NCI-H146 treated with DMSO at 0.1 percent for 48 hours (cell line): ENCODE data around the gene PFKFB3.
A peak's percentile ranks its signal among the peaks of the same experiment; 100 is the strongest.
"Not testable (repeated sequence)": the region's sequence is repeated elsewhere in the genome, so short reads cannot be mapped to it uniquely, and the experiment has no call there.

ENCODE experiments used
- DNase-seq: peaks from one replicate; lab custom pipeline; 2025; ENCODE audit not compliant: unreplicated experiment; lab: John Stamatoyannopoulos, UW

The PFKFB3 gene

DNA sequence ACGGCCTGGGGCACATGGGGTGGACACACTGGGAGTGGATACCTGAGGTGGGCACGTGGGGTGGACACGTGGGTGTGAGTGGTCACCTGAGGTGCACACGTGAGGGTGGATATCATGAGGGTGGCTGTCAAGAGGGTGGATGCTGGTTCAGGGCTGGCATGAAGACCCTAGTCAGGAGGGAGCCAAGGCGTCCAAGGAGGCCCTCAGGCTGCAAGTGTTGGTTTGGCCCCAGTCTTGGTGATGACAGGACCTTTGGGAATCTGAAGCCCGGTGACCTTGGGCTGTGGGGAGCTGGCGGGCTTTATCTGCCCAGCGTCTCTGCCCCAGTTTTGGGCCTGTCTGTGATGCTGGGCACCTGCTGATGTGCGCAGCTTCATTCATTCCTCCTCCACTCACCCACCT is 24.9 kb upstream of the PFKFB3 start:
- DNase-seq: no peak

DNA sequence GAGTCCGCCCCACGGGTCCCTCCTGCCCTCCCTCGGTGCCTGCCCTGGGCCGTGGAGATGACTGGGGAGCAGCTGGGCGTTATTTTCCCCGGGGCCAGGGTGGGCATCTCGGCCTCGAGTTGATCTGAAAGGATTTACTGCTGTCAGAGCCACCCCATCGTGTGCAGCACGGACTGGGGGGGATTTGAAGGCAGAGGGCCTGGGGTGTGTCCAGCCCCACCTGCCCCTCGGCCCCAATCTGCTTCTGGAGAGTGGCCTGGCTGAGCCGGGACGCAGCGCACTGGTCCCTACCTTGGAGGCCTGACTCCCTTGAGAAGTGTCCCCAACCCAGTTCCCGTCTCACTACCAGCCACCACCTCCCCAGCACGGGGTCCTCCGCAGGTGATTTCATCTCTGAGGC is 24.2 kb upstream of the PFKFB3 start:
- no peak for DNase-seq

DNA sequence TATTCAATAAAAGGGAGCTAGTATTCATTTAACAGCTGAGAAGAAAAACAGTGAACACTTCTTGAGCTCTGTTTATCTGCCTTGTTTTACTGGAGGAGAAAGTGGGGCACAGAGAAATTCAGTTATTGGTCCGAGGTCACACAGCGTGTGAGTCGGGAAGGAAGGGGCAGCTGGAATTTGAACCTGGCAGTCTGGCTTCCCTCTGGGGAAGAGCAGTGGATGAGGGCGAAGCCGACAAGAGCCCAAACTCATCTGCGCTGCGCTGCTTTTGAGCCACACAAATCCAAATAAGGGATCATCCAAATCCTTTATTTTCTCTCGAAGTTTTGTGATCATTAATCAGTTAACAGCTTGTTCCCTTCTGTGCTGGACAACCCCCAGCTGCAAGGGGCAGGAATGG is 23.7 kb upstream of the PFKFB3 start:
- DNase-seq: no peak

DNA sequence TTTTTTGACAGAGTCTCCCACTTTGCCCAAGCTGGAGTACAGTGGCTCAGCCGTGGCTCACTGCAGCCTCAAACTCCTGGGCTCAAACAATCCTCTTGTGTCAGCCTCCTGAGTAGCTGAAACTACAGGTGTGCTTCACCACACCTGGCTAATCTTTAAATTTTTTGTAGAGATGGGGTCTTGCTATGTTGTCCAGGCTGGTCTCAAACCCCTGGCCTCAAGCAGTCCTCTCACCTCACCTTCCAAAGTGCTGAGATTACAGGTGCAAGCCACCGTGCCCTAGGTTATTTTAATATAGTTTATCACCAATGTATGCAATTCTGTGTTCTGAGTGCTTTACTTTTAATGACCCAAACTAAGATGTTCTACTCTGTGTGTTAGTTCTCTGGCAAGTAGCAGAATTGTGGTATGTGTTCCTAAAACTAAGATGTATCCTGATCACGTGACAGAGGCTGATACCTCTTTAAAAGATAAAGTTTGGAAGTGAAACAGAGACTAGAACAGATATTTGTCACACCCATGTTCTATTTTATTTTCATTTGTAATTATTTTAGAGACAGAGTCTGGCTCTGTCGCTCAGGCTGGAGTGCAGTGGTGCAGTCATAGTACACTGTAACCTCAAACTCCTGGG is 22.1 kb upstream of the PFKFB3 start:
- DNase-seq: no peak

DNA sequence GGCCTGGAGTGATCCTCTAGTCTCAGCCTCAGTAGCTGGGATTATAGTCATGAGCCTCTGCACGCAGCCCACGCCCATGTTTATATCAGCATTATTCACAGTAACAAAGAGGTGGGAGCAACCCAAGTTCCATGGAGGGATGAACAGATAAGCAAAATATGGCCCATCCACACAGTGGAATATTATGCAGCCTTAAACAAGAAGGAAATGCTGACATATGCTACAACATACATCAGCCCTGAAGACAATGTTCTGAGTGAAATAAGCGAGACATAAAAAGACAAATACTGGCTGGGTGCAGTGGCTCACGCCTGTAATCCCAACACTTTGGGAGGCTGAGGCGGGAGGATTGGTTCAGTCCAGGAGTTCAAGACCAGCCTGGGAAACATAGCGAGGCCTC is 21.5 kb upstream of the PFKFB3 start:
- no peak for DNase-seq

DNA sequence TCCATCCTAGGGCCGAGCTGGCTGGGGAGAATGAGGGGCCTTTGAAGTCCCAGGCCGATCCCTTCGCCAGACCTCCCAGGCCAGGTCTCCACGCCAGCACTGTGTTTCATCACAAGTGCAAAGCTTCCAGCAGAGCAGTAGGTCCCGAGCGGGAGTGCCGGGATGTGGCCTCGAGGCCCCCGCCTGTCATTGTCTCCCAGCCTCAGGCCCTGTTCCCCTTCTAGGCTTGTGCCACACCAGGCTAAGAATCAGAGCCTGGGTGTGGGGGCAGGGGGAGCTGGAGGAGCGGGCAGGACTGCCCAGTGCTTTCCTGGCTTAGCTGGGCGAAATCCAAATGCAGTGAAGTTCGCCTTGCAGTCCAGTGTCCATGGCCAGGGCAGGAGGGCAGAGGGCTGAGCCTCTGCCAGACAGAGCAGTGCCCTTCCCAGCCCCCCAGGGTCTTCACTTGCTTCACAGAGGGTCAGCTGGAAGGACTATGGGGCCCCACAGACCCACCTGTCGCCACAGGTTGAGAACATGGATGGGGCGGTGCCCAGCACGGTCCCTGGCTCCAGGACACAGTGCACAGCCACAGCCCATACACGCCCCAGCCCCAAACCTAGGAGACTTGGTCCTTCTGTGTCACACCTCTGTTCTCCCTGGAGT is 20.2 kb upstream of the PFKFB3 start:
- no peak for DNase-seq

DNA sequence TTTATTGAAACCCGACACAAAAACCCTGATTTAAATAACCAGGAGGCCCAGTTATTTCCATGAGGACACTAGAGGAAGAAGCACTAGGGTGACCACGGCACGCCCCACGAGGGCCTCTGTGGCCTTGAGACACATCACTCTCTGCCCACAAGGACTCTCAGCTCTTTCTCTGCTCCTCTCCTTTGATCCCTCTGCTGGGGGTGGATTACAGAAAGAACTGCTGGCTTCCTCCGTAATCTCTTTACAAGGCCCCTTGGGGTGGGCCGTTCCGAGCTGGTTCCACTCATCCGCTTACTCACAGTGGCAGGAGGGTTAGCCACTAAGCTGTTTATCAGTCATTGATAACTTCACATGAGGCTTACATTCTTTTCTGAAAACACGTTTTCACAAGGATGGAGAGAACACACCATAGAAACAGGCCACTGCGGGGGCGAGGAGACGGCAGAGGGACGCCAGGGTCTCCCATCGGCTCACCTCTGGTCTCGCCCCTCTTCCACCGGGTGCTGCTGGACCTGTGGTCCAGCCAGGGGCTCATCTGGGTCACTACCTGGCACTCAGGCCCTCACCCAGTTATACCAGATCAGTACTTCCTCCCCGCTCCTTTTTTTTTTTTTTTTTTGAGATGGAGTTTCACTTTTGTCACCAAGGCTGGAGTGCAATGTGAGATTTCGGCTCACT is 17.6 kb upstream of the PFKFB3 start:
- DNase-seq: no peak

DNA sequence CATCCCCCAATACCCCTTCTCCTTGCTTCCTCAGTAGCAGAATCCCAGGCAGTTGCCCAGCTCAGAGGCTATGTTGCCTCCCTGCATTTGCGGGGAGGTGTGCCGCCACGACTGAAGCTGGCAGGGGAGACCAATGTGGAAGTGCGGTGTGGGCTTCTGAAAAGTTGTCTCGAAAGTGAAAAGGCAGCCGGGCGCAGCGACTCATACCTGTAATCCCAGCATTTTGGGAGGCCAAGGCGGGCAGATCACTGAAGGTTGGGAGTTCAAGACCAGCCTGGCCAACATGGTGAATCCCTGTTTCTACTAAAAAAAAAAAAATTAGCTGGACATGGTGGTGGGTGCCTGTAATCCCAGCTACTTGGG is 15.9 kb upstream of the PFKFB3 start:
- no peak for DNase-seq

DNA sequence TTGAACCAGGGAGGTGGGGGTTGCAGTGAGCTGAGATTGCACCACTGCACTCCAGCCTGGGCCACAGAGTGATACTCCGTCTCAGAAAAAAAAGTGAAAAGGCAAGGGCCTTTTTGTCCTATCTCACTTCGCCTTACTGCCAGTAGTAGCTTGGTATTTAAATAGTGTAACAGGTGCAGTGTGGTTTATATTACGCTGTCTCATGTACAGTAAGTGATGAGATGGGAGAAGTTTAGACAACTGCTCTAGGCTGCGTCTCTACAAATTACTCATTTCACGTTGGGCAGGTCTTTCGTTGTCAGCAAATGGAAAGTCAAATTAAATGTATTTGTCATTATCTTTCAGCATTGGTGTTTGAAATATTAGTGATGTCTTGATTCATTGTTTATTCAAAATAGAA is 15.5 kb upstream of the PFKFB3 start:
- no peak for DNase-seq

DNA sequence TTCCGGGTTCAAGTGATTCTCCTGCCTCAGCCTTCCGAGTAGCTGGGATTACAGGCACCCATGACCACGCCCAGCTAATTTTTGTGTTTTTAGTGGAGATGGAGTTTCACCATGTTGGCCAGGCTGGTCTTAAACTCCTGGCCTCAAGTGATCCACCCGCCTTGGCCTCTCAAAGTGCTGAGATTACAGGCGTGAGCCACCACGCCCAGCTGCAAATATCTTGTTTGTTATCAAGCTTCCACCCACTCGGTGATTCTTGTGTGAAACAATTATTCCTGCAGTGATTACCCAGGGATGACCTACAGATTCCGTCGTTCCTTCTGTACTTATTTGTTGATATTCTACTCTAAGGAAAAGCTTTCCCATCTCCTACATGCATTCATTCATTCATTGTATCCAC is 12.7 kb upstream of the PFKFB3 start:
- DNase-seq: not testable (repeated sequence)

DNA sequence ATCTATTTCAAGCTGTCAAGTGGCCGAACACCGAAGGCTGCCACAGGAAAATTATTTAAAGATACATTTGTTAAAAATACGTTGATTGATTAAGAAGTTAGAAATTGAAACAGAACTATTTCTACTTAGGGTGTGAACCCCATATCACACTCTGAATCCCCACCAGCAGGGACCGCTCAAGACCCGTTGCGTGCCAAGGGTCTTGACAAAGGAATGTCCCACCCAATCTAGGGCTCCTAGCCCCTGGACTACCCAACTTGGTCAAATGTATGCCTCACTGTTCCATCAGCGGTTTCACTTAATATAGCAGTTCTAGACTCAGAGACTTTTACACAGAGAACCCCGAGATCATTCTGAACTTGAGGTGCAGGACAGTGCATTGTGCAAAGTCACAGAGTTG is 11.6 kb upstream of the PFKFB3 start:
- DNase-seq: no peak

DNA sequence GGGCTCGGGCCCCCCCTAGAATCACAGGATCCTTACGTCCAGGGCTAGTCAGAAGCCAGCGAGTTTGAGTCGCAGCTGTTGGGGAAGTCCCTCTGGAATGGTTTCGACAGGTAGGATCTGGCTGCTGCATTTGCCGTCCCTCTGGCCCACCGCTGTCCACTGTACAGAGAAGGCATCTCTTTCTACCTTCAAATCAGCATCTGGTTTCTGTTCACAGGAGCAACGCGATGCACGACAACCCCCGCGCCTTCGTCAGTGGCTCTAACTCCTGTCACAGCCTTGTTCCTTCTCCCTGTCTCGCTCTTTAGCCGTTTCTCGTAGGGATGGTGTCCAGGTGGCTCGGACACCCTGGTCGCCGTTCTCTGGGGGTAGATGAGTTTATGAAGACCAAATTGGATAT is 11.2 kb upstream of the PFKFB3 start:
- no peak for DNase-seq

DNA sequence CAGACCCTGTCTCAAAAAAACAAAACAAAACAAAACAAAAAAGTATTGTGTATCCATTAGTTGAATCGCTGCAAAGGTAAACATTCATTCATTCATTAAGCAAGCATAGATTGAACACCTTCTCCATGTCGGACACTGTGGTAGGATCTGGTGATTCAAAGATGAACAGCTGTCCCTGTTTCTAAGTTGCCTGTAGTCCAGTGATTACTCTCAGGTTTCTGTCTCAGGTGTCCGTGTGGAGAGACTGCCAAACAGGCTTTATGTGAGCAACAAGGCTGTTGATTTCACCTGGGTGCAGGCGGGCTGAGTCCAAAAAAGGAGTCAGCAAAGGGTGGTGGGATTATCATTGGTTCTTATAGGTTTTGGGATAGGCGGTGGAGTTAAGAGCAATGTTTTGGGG is 9.4 kb upstream of the PFKFB3 start:
- DNase-seq: not testable (repeated sequence)

DNA sequence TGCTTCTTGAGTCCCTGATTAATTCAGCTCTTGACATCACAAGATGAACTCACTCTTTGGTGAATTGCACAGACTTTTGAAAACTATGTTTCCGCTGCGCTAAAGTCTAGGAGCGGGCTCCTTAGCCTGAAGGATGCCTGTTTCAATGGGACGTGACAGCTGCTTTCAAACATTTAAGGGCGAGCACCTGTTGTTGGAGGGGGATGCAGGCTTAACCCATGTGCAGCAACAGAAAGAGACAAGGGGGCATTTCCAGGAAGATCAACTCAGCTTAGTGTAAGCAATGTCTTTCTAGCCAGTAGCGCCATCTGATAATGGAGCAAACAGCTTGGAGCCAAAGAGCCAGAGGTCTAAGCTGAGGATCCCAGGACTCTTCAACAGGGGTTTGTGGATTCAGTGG is 8.4 kb upstream of the PFKFB3 start:
- DNase-seq: no peak

DNA sequence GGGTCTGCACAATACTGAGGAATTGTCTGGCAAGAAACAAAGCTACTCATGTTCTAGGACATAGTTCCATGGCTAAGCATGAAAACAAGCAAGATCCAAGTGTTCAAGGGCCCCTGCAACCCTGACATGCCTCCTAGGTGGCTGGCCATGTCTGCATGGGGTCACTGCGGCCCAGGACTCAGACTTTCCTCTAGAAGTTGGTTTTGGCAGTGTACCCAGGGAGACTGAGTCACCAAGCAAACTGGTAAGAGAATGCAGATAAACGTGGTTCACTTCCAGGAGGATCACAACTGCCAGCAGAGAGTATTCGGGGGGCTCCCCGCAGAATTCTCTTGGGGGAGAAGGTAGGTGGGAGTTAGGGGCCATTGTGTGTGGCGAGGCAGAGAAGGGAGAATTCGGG is 7.4 kb upstream of the PFKFB3 start:
- no peak for DNase-seq

DNA sequence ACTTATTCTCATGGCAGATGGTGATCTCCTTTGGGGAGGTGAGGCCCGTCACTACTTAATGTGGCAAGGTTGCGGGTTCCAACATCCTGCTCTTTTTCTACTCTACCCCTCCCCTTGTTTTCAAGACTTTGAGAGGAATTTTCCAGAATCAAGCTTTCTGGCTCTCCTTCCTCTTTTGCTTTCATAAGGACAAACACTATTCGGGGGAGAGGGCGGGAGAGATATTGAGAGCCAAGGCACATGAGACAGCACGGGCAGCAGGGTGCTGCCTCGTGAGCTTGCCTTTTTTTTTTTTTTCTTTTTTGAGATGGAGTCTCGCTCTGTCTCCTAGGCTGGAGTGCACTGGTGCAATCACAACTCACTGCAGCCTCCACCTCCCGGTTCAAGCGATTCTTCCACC is 6.9 kb upstream of the PFKFB3 start:
- DNase-seq: no peak

DNA sequence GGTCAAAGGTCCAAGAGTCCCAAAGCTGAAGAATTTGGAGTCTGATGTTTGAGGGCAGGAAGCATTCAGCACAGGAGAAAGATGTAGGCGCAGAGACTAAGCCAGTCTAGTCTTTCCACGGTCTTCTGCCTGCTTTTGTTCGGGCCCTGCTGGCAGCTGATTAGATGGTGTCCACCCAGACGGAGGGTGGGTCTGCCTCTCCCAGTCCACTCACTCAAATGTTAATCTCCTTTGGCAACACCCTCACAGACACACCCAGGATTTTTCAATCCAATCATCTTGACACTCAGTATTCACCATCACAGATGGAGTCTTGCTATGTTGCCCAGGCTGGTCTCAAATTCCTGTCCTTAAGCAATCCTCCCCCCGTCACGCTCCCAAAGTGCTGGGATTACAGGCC is 6.2 kb upstream of the PFKFB3 start:
- DNase-seq: not testable (repeated sequence)

DNA sequence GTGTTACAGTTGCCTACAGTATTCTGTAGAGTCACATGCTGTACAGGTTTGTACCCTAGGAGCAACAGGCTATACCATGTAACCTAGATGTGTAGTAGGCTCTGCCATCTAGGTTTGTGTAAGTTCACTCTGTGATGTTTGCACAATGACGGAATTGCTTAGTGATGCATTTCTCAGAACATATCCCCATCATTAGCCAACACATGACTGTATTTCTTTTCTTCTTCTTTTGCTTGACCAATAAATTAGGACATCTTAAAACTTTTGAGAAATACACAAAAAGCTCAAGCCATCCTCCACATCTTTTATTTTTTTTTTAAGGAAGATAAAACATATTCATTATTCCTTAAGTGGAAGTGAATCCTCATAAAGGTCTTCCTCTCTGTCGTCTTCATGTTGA is 5.4 kb upstream of the PFKFB3 start:
- no peak for DNase-seq

DNA sequence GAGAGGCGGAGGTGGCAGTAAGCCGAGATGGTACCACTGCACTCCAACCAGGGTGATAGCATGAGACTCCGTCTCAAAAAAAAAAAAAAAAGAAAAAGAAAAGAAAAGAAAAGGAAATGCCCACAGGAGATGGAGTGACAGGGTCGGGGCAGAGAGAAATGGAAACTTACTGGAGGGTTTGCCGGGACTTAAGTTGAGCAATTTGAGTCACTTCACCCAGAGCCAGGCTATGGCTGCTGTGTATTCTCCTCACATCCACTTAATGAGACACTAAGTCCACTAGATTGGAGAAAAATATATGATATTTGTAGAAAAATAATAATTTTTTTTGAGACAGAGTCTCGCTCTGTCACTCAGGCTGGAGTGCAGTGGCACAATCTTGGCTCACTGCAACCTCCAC is 4.6 kb upstream of the PFKFB3 start:
- no peak for DNase-seq

DNA sequence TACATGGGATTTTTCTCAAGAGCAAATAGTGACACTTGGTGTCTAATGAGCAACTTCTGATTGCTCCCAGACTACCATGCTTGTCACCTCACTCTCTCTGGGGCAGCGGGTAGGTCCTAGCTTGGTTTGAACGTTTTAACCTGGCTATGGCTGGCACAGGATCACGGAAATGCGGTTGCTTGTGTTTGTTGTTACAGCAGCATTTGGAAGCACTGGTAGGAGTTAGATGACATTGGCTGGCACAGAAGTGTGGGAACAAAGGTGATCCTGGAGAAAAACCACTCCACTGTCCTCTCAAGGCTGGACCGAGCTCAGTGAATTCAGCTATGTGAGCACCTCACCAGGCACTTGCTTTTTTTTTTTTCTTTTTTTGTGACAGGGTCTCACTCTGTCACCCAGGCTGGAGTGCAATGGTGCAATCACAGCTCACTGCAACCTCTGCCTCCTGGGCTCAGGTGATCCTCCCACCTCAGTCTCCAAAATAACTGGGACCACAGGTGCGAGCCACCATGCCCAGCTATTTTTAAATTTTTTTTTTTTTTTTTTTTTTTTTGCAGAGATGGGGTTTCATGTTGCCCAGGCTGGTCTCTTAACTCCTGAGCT is 3.5 kb upstream of the PFKFB3 start:
- DNase-seq: no peak

DNA sequence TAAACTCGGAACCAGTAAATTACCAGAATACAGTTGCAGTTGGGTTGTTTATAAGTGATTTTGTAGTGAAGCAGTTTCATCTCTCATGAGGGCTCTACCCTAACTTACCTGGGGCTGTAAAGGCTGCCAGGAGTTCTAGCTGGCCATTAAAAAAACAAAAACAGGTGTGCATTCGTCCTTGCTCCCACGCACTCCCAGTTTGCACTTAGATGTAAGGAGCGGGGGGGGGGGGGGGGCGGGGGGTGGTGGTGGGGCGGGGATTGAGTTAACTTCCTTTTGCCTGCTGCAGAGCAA is 2.3 kb upstream of the PFKFB3 start:
- DNase-seq: no peak

DNA sequence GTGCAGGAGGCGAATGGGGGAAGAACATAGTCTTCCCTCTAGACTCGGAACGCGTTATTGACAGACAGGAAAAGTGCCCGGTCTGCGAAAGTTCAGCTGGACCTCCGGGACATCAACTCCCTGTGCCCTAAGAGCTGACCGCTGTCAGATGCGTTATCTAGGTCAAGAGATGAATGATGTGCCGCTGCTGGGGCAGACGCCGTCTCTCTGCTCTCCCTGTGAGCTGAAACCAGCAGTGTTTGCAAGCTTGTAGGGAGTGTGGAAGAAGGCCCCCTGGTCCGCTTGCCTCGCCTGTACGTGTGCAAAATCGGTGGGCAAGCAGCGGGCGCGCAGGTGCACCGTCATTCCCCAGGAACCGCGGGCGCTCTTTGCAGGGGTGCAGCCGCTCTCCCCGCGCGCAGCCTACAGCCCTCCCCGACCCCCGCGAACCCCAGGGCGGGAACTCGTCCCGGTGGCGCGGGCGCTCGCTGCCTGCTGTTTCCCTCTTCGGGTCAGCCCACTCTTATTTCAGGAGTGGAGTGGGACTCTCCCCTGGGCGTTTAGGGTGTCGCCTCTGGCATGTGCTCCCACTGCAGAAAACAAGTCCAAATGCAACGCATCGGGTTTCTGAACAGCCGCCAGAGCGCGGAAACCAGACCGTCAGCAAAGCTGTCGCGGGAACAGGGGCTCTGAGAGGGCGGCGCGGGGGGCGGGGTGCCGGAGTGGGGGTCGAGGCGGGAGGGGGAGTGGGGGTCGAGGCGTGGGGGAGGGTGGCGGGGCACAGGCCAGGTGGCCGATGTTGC is 1.8 kb upstream of the PFKFB3 start:
- peak; percentile 45 for DNase-seq
